A673 (cell line): ENCODE data around the gene TWF2.
"Not testable (repeated sequence)": the region's sequence is repeated elsewhere in the genome, so short reads cannot be mapped to it uniquely, and the experiment has no call there.

Experiments used
- CTCF ChIP-seq: fragments of 300-800, 200-600 bp; sonication (generic); conservative IDR thresholded peaks from 2 replicates; pipeline ENCODE4 v1.5.1; 2017; ENCODE audit warnings: low read depth, mild to moderate bottlenecking, antibody characterized with exemption, low read length, moderate library complexity, mixed read lengths
- EZH2 ChIP-seq: fragments of 200-600 bp; sonication (generic); IDR thresholded peaks from 2 replicates; pipeline ENCODE4 v1.6.1; 2017; ENCODE audit warnings: borderline replicate concordance, low read depth, mild to moderate bottlenecking, mixed read lengths, antibody characterized with exemption, low read length; ENCODE audit not compliant: poor library complexity, severe bottlenecking

- TF ChIP-seq CTCF, EZH2: not testable (repeated sequence)
Measured at GRCh38 chr3:52284051-52284450, 45.1 kb upstream of the TWF2 start.
